Raji (cell line): ENCODE results near the gene COL8A2.

Experiments
- POLR2A ChIP-seq: IDR thresholded peaks from 2 replicates; pipeline ENCODE4 v1.6.1; 2011; ENCODE audit warnings: low read depth, low read length, control low read depth; ENCODE audit not compliant: insufficient read depth

COL8A2 gene

GRCh38 chr1:36132029-36132428 lies 7.0 kb upstream of the COL8A2 start:
- no peak for TF ChIP-seq POLR2A

GRCh38 chr1:36128905-36129206 lies 3.8 kb upstream of the COL8A2 start:
- no peak for TF ChIP-seq POLR2A

- TF ChIP-seq POLR2A: no peak
Observed at GRCh38 chr1:36128126-36128904, 3.3 kb upstream of the COL8A2 start.

- no peak for TF ChIP-seq POLR2A
Observed at GRCh38 chr1:36126797-36127500, 1.9 kb upstream of the COL8A2 start.

- no peak for TF ChIP-seq POLR2A
Observed at GRCh38 chr1:36126005-36126716, 1.1 kb upstream of the COL8A2 start.

GRCh38 chr1:36124404-36125128 lies 456 bp downstream of the COL8A2 start:
- TF ChIP-seq POLR2A: no peak

GRCh38 chr1:36123356-36123755 lies 1.7 kb downstream of the COL8A2 start:
- TF ChIP-seq POLR2A: no peak

- TF ChIP-seq POLR2A: no peak
Observed at GRCh38 chr1:36122062-36123030, 2.7 kb downstream of the COL8A2 start.

- TF ChIP-seq POLR2A: no peak
Observed at GRCh38 chr1:36119456-36119855, 5.6 kb downstream of the COL8A2 start.

- TF ChIP-seq POLR2A: no peak
Observed at GRCh38 chr1:36118447-36119204, 6.4 kb downstream of the COL8A2 start.

- TF ChIP-seq POLR2A: no peak
Observed at GRCh38 chr1:36116901-36117300, 8.1 kb downstream of the COL8A2 start.

GRCh38 chr1:36115931-36116330 lies 9.1 kb downstream of the COL8A2 start:
- no peak for TF ChIP-seq POLR2A

- no peak for TF ChIP-seq POLR2A
Observed at GRCh38 chr1:36115200-36115669, 9.8 kb downstream of the COL8A2 start.
